Activated CD8-positive, alpha-beta T cell treated with anti-CD3 and anti-CD28 coated beads for 36 hours (primary cell): Measurements from ENCODE around the gene CENATAC. TPM values are rescaled to one million over a fixed set of nuclear protein-coding genes. Genes with fewer than 3 reads are reported as not detected.

ENCODE experiments used
- ATAC-seq: fragments of 200-7000 bp; cut with Tn5 transposase; one replicate; pipeline ENCODE4 v1.10.0; 2021; ENCODE audit warnings: mild to moderate bottlenecking, moderate library complexity
- CTCF ChIA-PET: fragments of 350-600 bp; sonication (Branson Sonifier 250); formaldehyde crosslinking; loops from one replicate; lab custom pipeline; 2021; ENCODE audit warnings: antibody characterized with exemption; lab: Charles Lee
- POLR2A ChIA-PET: fragments of 350-600 bp; sonication (Branson Sonifier 250); formaldehyde crosslinking; loops from one replicate; lab custom pipeline; 2021; ENCODE audit warnings: antibody characterized with exemption; lab: Charles Lee
- DNase-seq: peaks from one replicate; pipeline ENCODE4 v3.0.0-alpha.2; 2020
- H3K27ac Mint-ChIP-seq: one replicate; pipeline ENCODE4 v1.8.0; 2021; ENCODE audit warnings: mild to moderate bottlenecking, mixed read lengths
- H3K27me3 Mint-ChIP-seq: one replicate; pipeline ENCODE4 v1.8.0; 2021; ENCODE audit warnings: mixed read lengths
- H3K36me3 Mint-ChIP-seq: one replicate; pipeline ENCODE4 v1.8.0; 2021; ENCODE audit warnings: low read depth, mixed read lengths
- H3K4me1 Mint-ChIP-seq: one replicate; pipeline ENCODE4 v1.8.0; 2021; ENCODE audit warnings: low read depth, mixed read lengths
- H3K4me3 Mint-ChIP-seq: one replicate; pipeline ENCODE4 v1.8.0; 2021; ENCODE audit warnings: mild to moderate bottlenecking, moderate library complexity, mixed read lengths
- H3K9me3 Mint-ChIP-seq: one replicate; pipeline ENCODE4 v1.8.0; 2021; ENCODE audit warnings: mixed read lengths
- intact Hi-C: fragments of 100-400 bp; cut with micrococcal nuclease; formaldehyde crosslinking; loops from one replicate; pipeline ENCODE4 v1.10.0; 2022
- total RNA-seq, 2 experiments: library from RNA; stranded (reverse); gene quantifications; one replicate each; pipeline ENCODE4 v1.2.3, GENCODE V29; 2021
- TF ChIP-seq, protein P1 (sequence below): fragments of 200-600 bp; IDR thresholded peaks from one replicate; pipeline ENCODE4 v1.8.0; 2022; ENCODE audit warnings: antibody characterized with exemption, mild to moderate bottlenecking

The CENATAC gene
- total RNA-seq, 2 experiments from 2014 or later: 22.0 to 24.1 TPM

DNA sequence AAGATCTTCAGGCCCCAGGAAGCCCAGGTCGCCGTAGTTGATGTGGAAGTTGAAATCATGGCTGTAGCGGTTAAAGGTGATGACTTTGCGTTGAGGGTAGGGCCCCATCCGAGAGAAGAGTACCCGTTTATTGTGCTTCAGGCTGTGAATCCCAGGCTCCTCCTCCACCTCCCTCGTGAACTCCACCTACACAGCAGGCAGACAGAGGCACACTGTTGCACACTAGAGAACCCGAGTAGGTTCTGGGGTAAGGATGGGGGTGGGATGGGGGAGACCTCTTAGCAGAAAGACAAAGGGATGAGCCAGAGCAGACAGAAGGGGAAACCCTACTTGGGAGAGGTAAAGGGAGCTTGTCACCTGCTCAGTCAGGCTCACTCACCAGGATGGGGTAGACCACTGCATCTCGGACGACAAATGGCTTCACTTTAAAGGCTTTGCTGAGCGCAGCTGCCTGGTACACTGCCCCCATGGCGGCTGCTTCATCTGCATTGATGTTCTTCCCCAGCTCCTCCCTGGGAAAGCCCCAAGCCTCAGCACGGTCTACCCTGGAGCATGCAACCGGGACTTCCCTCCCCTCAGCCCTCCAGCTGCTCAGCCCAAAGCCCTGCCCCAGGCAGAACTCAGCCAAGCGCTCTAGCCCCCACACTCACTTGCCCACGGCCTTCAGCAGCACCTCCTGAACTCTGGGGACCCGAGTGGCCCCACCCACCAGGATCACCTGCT is 53.7 kb downstream of the CENATAC start:
- peak; percentile 34 for DNase-seq
- Mint-ChIP-seq H3K4me1 (peaks cover 37% of the 10 kb centered on the region), H3K27ac (peak overlapping the region; percentile 55), H3K36me3 (peaks cover 73% of the 10 kb centered on the region), H3K9me3 (no peaks in the 10 kb centered on the region), H3K27me3 (no peaks in the 10 kb centered on the region), H3K4me3 (no peak overlapping the region)
- intact Hi-C loops: no loop called here
- ChIA-PET CTCF (no interaction called here), POLR2A (interaction anchor here (0.6 to 1.9 kb wide), 7 partner anchors 9 to 1826 kb away, joined by 3 to 9 read pairs (median 3); partner anchors contain the start of gene SLC37A4)
- TF ChIP-seq, protein P1, sequence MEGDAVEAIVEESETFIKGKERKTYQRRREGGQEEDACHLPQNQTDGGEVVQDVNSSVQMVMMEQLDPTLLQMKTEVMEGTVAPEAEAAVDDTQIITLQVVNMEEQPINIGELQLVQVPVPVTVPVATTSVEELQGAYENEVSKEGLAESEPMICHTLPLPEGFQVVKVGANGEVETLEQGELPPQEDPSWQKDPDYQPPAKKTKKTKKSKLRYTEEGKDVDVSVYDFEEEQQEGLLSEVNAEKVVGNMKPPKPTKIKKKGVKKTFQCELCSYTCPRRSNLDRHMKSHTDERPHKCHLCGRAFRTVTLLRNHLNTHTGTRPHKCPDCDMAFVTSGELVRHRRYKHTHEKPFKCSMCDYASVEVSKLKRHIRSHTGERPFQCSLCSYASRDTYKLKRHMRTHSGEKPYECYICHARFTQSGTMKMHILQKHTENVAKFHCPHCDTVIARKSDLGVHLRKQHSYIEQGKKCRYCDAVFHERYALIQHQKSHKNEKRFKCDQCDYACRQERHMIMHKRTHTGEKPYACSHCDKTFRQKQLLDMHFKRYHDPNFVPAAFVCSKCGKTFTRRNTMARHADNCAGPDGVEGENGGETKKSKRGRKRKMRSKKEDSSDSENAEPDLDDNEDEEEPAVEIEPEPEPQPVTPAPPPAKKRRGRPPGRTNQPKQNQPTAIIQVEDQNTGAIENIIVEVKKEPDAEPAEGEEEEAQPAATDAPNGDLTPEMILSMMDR: no peak
- ATAC-seq: peak; percentile 28

DNA sequence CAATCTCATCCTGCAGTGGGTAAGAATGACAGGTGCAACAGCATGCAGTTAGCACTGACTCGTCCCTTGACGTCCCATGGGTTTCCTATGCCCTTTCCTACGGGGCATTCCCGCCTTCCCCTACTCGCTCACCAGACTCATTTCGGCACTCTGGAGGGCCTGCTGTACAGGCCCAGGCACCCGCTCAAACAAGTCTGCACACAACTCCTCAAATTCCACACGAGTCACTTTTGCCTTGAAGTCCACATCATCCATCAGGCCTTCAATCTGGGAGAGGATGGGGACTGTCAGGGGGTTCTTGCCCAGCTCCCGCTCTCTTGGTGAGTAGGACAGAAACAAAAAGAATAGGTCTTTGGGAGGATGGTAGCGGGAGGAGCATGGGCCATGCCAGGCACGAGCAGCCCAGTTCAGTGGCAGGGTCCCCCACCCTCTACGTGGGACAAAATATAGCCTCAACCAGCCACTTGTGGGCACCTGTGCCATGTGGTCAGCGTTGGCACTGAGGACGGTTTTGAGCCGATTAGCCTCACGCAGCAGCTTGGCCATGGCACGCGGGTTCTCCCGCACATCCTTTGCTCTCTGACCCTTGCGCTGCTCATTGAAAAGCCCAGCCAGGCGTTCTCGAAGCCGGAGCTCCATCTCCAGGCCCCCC is 54.4 kb downstream of the CENATAC start:
- DNase-seq: no peak
- Mint-ChIP-seq H3K4me3 (no peak overlapping the region), H3K27me3 (no peaks in the 10 kb centered on the region), H3K9me3 (no peaks in the 10 kb centered on the region), H3K27ac (peak overlapping the region; percentile 41), H3K4me1 (peaks cover 37% of the 10 kb centered on the region), H3K36me3 (peaks cover 71% of the 10 kb centered on the region)
- CTCF ChIA-PET: no interaction called here
- no peak for ATAC-seq
- POLR2A ChIA-PET: interaction anchor here (1.1 to 1.9 kb wide), 4 partner anchors 8 to 42 kb away, joined by 3 to 9 read pairs (median 5); partner anchors contain the start of genes SLC37A4 and TRAPPC4
- intact Hi-C loops: no loop called here
- TF ChIP-seq, protein P1: no peak

DNA sequence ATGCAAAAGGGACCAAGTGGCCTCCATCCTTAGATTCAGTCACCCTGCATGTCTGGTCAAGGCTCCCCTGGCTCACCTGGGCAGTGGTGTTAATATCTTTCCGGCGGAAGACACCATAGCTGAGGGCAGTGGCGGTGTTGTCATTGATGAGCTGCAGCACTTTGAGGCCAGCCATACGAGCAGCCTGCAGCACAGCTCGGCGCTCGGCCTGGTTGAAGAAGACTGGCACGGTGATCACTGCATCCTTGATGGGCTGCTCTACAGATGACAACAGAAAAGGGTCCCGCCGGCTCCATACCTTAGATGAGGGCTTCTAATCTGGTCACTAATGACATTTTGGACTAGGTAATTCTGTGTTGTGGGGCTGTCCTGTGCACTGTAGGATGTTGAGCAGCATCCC is 56.5 kb downstream of the CENATAC start:
- ChIA-PET POLR2A (interaction anchor here (0.7 to 3.7 kb wide), 8 partner anchors 10 to 67 kb away, joined by 3 to 26 read pairs (median 6); partner anchors contain the start of genes HINFP, RPS25, SLC37A4 and TRAPPC4), CTCF (interaction anchor here (1.0 to 4.3 kb wide), 3 partner anchors 11 to 32 kb away, joined by 3 to 18 read pairs (median 5); partner anchors contain the start of gene SLC37A4)
- peaks cover 56% of the 10 kb centered on the region for H3K36me3 Mint-ChIP-seq

DNA sequence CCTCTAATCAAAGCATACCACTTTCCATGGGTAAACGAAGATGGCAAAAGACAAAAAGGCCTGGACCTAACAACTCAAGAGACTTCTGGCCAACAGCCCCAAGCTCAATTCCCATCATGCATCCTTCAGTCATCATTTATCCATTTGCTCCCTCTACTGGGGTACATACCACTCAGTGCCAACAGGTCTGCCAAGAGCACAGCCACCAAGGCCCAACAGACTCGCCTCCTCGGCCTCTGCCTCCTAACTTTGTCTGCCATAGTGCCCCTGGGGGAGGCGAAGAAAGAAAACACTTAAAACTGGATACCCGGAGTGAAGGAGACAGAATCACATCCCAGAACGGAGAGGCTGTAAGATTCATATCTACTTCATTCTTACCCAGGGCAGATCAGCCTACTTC is 58.0 kb downstream of the CENATAC start:
- POLR2A ChIA-PET: interaction anchor here (0.7 to 3.7 kb wide), 21 partner anchors 8 to 147 kb away, joined by 3 to 26 read pairs (median 8); partner anchors contain the start of genes C2CD2L, CENATAC, RPS25 and SLC37A4
- H3K4me3 Mint-ChIP-seq: peak overlapping the region; percentile 86
- CTCF ChIA-PET: interaction anchor here (0.8 to 4.3 kb wide), 11 partner anchors 8 to 265 kb away, joined by 3 to 18 read pairs (median 5); partner anchors contain the start of genes HMBS, SLC37A4 and VPS11
- peak overlapping the region; percentile 87 for H3K27ac Mint-ChIP-seq
- H3K27me3 Mint-ChIP-seq: no peaks in the 10 kb centered on the region
- DNase-seq (peak; percentile 30), ATAC-seq (no peak)
- H3K36me3 Mint-ChIP-seq: peaks cover 47% of the 10 kb centered on the region
- TF ChIP-seq, protein P1: peak; percentile 33
- H3K4me1 Mint-ChIP-seq: peaks cover 43% of the 10 kb centered on the region
- no peaks in the 10 kb centered on the region for H3K9me3 Mint-ChIP-seq
- intact Hi-C loops: no loop called here

More for the DNA sequence above, 56.5 kb downstream of the CENATAC start:
- no peaks in the 10 kb centered on the region for H3K27me3 Mint-ChIP-seq
- H3K4me3 Mint-ChIP-seq: no peak overlapping the region
- no peaks in the 10 kb centered on the region for H3K9me3 Mint-ChIP-seq
- DNase-seq (no peak), ATAC-seq (no peak)
- TF ChIP-seq, protein P1: no peak
- H3K4me1 Mint-ChIP-seq: peaks cover 45% of the 10 kb centered on the region
- no peak overlapping the region for H3K27ac Mint-ChIP-seq
- intact Hi-C loops: no loop called here
